GM12891 (cell line): Measurements from ENCODE around the gene CIB2.

ENCODE experiments used
- DNase-seq: peaks from one replicate; pipeline ENCODE4 v3.0.0; 2011; ENCODE audit warnings: low spot score; ENCODE audit not compliant: insufficient read length
- FAIRE-seq: peaks from 2 replicates; lab custom pipeline; 2011; peaks lifted over from hg19 to GRCh38; lab: Jason Lieb, UNC
- PAX5 ChIP-seq: IDR thresholded peaks from 2 replicates; pipeline ENCODE4 v1.6.1; 2011; ENCODE audit warnings: low read length, moderate library complexity, mild to moderate bottlenecking; ENCODE audit not compliant: insufficient read depth, severe bottlenecking
- POLR2A ChIP-seq: IDR thresholded peaks from 2 replicates; pipeline ENCODE4 v1.6.1; 2011; ENCODE audit warnings: low read depth, low read length, control low read depth
- POLR2AphosphoS5 ChIP-seq: IDR thresholded peaks from 2 replicates; pipeline ENCODE4 v1.6.1; 2011; ENCODE audit warnings: low read depth, low read length, control low read depth
- POU2F2 ChIP-seq: IDR thresholded peaks from 2 replicates; pipeline ENCODE4 v1.6.1; 2011; ENCODE audit warnings: low read depth, mild to moderate bottlenecking, control low read depth, low read length, moderate library complexity
- SPI1 ChIP-seq: IDR thresholded peaks from 2 replicates; pipeline ENCODE4 v1.6.1; 2011; ENCODE audit warnings: low read depth, low read length, control low read depth
- TAF1 ChIP-seq: IDR thresholded peaks from 2 replicates; pipeline ENCODE4 v1.6.1; 2011; ENCODE audit warnings: low read depth, low read length, control low read depth

The CIB2 gene

GRCh38 chr15:78064544-78064943 lies 66.7 kb downstream of the CIB2 start:
- TF ChIP-seq TAF1 (no peak), SPI1 (no peak), POLR2AphosphoS5 (no peak), POLR2A (no peak), POU2F2 (no peak), PAX5 (no peak)
- DNase-seq: no peak
- FAIRE-seq: no peak

- FAIRE-seq: no peak
- TF ChIP-seq TAF1: no peak
- TF ChIP-seq POLR2AphosphoS5: no peak
- TF ChIP-seq PAX5: no peak
- TF ChIP-seq POU2F2: no peak
- TF ChIP-seq SPI1: no peak
- TF ChIP-seq POLR2A: no peak
- DNase-seq: no peak
These were observed 67.3 kb downstream of the CIB2 start for GRCh38 chr15:78063970-78064385.

GRCh38 chr15:78063217-78063616 lies 68.0 kb downstream of the CIB2 start:
- DNase-seq (no peak), FAIRE-seq (no peak)
- TF ChIP-seq SPI1 (no peak), POLR2AphosphoS5 (no peak), PAX5 (no peak)

GRCh38 chr15:78061963-78062427 lies 69.2 kb downstream of the CIB2 start:
- no peak for DNase-seq
- FAIRE-seq: peak; percentile 33
- TF ChIP-seq POU2F2 (no peak), SPI1 (no peak), TAF1 (no peak), POLR2A (no peak), POLR2AphosphoS5 (no peak), PAX5 (no peak)

GRCh38 chr15:78060232-78060631 lies 71.0 kb downstream of the CIB2 start:
- DNase-seq (no peak), FAIRE-seq (no peak)
- TF ChIP-seq TAF1 (no peak), PAX5 (no peak), POLR2A (no peak), POLR2AphosphoS5 (no peak), SPI1 (no peak), POU2F2 (no peak)

GRCh38 chr15:78059110-78059839 lies 72.0 kb downstream of the CIB2 start:
- FAIRE-seq (no peak), DNase-seq (no peak)
- TF ChIP-seq SPI1 (no peak), POLR2A (no peak), TAF1 (no peak), POU2F2 (no peak), PAX5 (no peak), POLR2AphosphoS5 (no peak)

GRCh38 chr15:78058401-78058935 lies 72.8 kb downstream of the CIB2 start:
- TF ChIP-seq POU2F2 (no peak), POLR2A (no peak), TAF1 (no peak), SPI1 (no peak), PAX5 (no peak), POLR2AphosphoS5 (no peak)
- FAIRE-seq: no peak
- no peak for DNase-seq

- FAIRE-seq (no peak), DNase-seq (no peak)
- TF ChIP-seq TAF1 (no peak), SPI1 (no peak), POLR2AphosphoS5 (no peak), POU2F2 (no peak), POLR2A (no peak), PAX5 (no peak)
These were observed 73.4 kb downstream of the CIB2 start for GRCh38 chr15:78057803-78058202.

- DNase-seq (no peak), FAIRE-seq (no peak)
- TF ChIP-seq SPI1: peak; percentile 53
- no peak for TF ChIP-seq PAX5
- no peak for TF ChIP-seq POLR2A
- TF ChIP-seq TAF1: no peak
- no peak for TF ChIP-seq POLR2AphosphoS5
These were observed 74.5 kb downstream of the CIB2 start for GRCh38 chr15:78056714-78057269.
